GM18907 (cell line): ENCODE data around the gene MYEOV.

Experiments used
- ATAC-seq: cut with Tn5 transposase; IDR thresholded peaks from one replicate; pipeline ENCODE4 v1.9.1; 2021; ENCODE audit warnings: mild to moderate bottlenecking, moderate library complexity; ENCODE audit not compliant: unreplicated experiment

The MYEOV gene

GRCh38 chr11:69293819-69294505 lies at the start of gene MYEOV:
MYEOV (plus strand) TSS chr11:69294155; CDS start chr11:69295355, 1,200 bp downstream.
- no peak for ATAC-seq

- ATAC-seq, result no peak
These were observed 49.7 kb upstream of the MYEOV start for GRCh38 chr11:69244266-69244665.

DNA sequence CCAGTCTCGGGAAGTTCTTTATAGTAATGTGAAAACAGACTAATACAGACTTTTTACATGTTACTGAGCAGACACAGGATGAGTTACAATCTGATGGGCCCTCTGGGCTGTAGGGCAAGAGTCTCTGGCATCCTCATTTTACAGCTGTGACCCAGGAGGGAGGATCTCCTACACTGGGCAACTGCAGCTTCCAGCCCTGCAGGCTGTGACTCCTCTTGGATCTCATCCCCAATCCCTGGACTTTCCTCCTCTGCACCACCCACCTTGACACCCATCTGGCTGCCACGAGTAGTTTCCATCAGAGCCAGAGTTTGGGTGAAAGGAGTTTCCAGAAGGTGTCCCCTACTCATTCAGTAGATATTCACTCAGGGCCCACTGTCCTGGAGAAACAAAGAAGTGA lies 48.9 kb upstream of the MYEOV start:
- ATAC-seq, result no peak

GRCh38 chr11:69245491-69246345 lies 48.2 kb upstream of the MYEOV start:
- no peak for ATAC-seq

DNA sequence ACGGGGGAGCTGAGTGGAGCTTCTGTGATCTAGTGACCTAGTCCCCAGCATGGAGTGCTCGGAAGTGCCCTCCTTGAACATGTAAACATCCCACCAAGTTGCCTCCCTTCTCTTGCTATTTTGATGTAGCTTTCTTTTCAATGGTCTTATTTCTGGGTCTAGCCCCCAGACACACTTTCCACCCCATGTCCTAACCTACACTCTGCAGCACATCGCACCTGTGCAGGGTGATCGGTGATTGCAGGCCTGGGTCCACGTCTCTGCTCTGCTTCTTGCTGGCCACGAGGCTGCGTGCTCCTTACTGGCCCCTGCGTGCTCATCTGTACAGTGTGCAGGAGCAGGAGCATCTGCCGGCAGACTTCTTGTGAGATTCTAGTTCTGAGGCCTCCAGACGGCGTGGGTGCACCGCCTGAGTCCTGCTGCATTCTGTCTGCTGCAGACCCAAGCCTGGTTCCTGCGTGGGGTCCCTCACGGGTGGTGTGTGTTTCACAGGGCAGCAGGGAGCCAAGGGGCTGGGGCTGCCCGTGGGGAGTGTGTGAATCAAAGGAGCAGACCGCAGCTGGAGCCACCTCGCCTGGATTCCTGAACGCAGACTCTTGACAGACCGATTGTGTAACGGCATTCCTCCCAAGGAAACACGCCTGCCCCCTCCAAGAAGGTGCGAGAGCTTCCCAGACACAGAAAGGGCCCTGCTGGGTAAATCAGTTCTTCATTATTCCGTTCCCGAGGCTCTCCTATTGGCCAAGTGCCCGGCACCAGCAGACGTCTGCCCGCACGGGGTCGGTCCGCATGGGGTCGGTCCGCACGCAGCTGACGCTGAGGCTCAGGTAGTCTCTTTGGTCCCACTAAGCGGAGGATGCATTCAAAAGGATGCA lies 44.4 kb upstream of the MYEOV start:
- ATAC-seq, result no peak

- no peak for ATAC-seq
These were observed 43.5 kb upstream of the MYEOV start for GRCh38 chr11:69250186-69251056.

DNA sequence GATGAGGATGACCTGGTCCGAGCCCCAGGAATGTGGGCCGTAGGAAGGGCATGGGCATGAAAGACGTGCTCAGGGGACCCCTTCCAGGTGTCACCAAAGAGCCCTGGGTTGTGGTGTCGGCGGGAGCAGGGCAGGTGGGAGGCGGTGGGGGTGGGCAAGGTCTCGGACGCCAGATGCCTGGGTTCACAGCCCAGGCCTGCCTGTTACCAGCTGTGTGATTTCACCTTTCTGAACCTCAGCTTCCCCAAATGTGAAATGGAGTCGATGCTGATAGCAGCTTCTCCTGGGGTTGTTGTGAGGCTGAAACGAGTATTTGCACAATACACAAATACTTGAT lies 42.9 kb upstream of the MYEOV start:
- ATAC-seq, result no peak

- ATAC-seq, result no peak
These were observed 42.1 kb upstream of the MYEOV start for GRCh38 chr11:69251639-69252489.

DNA sequence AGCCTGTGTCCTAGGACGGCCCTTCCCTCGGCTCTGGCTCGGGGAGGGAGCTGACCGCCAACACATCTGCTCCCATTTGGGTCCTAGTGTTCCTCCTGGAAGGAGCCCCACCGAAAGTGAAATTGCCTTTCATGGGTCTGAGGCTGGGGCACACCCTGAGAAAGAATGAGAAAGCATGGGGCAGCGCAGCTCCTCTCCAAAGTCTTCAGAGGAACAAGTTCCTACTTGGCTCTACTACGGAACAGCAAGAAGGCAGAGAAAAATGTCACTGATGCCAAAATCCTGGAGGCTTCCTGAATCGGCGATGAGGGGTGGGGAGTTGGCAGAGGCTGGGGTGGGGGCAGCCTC lies 41.5 kb upstream of the MYEOV start:
- no peak for ATAC-seq

- no peak for ATAC-seq
These were observed 40.9 kb upstream of the MYEOV start for GRCh38 chr11:69253028-69253427.

DNA sequence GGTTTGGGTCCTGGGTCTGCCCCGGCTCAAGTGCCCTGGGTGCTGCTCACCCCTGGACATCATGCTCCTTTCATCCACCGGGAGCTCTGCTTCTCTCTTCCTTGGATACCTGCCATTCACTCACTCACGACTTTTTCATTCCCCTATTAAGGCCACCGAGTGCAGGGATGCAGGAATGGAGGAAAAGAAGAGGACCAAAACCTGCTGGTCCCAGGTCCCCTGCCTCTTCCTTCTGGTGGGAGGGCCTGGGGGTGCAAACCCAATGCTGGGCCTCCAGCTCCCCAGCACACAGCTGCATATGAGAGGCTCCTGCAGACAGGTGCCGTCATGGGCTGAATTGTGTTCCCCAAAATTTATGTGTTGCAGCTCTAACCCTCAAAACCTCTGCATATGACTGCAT lies 36.8 kb upstream of the MYEOV start:
- ATAC-seq, result no peak

GRCh38 chr11:69257838-69258658 lies 35.9 kb upstream of the MYEOV start:
- ATAC-seq, result peak; percentile 58

- ATAC-seq, result no peak
These were observed 34.9 kb upstream of the MYEOV start for GRCh38 chr11:69259096-69259495.

- no peak for ATAC-seq
These were observed 33.3 kb upstream of the MYEOV start for GRCh38 chr11:69260622-69261021.

DNA sequence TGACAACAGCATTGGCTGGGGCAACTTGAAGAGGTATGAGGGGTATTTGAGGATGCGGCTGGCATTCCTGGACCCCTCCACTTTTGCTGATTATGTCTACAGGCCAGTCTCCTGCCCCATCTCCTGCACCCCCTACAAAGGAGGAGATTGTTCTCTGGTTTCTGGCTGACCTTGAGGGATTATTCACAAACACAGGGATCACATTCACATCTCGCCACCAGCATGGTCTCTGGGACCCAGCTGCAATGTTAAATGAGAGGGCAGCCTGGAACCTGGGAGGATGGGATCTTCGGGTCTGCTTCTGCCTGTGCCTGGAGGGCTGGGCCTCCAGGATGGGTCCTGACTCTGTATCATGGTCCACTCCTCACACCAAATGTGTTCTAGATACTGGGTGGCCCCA lies 32.8 kb upstream of the MYEOV start:
- no peak for ATAC-seq

- no peak for ATAC-seq
These were observed 30.8 kb upstream of the MYEOV start for GRCh38 chr11:69262918-69263735.

- ATAC-seq, result no peak
These were observed 30.3 kb upstream of the MYEOV start for GRCh38 chr11:69263736-69264052.

GRCh38 chr11:69264486-69264885 lies 29.5 kb upstream of the MYEOV start:
- no peak for ATAC-seq
